Smooth muscle cell (in vitro differentiated cells): ENCODE measurements around the gene TSGA10IP. TPM values are rescaled to one million over a fixed set of nuclear protein-coding genes. Genes with fewer than 3 reads are reported as not detected.

Source experiments
- DNase-seq: peaks from one replicate; lab custom pipeline; 2025; ENCODE audit not compliant: unreplicated experiment; lab: John Stamatoyannopoulos, UW
- H2AFZ ChIP-seq: fragments of 200-600 bp; sonication (generic); 2 replicates; pipeline ENCODE4 v1.6.0; 2016; ENCODE audit warnings: antibody characterized with exemption, low read depth, mild to moderate bottlenecking
- H3F3A ChIP-seq: fragments of 200-600 bp; sonication (generic); 2 replicates; pipeline ENCODE4 v1.6.0; 2017; ENCODE audit warnings: antibody characterized with exemption, low read depth
- H3K27ac ChIP-seq: fragments of 200-600 bp; sonication (generic); 2 replicates; pipeline ENCODE4 v1.5.1; 2016; ENCODE audit warnings: low read depth, mild to moderate bottlenecking
- H3K27me3 ChIP-seq: fragments of 200-600 bp; sonication (generic); 2 replicates; pipeline ENCODE4 v1.6.1; 2016; ENCODE audit warnings: low read depth, mild to moderate bottlenecking
- H3K36me3 ChIP-seq: fragments of 200-600 bp; sonication (generic); 2 replicates; pipeline ENCODE4 v1.5.1; 2016; ENCODE audit warnings: low read depth
- H3K4me1 ChIP-seq: fragments of 200-600 bp; sonication (generic); 2 replicates; pipeline ENCODE4 v1.5.1; 2016; ENCODE audit warnings: low read depth
- H3K4me2 ChIP-seq: fragments of 200-600 bp; sonication (generic); 2 replicates; pipeline ENCODE4 v1.6.0; 2016; ENCODE audit warnings: mild to moderate bottlenecking
- H3K4me3 ChIP-seq: fragments of 200-600 bp; sonication (generic); 2 replicates; pipeline ENCODE4 v1.5.1; 2016; ENCODE audit warnings: mild to moderate bottlenecking
- H3K79me2 ChIP-seq: fragments of 200-600 bp; sonication (generic); 2 replicates; pipeline ENCODE4 v1.6.0; 2016; ENCODE audit warnings: low read depth, mild to moderate bottlenecking
- H3K9ac ChIP-seq: fragments of 200-600 bp; sonication (generic); 2 replicates; pipeline ENCODE4 v1.6.0; 2016; ENCODE audit warnings: low read depth
- H3K9me3 ChIP-seq: fragments of 200-600 bp; sonication (generic); replicated peaks from 2 replicates; pipeline ENCODE4 v1.5.1; 2016; ENCODE audit warnings: low read depth
- H4K20me1 ChIP-seq: fragments of 200-600 bp; sonication (generic); 2 replicates; pipeline ENCODE4 v1.6.0; 2016; ENCODE audit warnings: low read depth
- CTCF ChIP-seq: fragments of 200-600 bp; sonication (generic); IDR thresholded peaks from 2 replicates; pipeline ENCODE4 v1.5.1; 2017; ENCODE audit warnings: borderline replicate concordance, mild to moderate bottlenecking, antibody characterized with exemption; ENCODE audit not compliant: insufficient read depth, poor library complexity, severe bottlenecking
- WGBS: methylation state at CpG from one replicate; pipeline ENCODE4 v1.1.7; 2016; ENCODE audit warnings: low lambda C conversion rate; 5-methylcytosine and 5-hydroxymethylcytosine counted together
- polyA plus RNA-seq: library from polyadenylated mRNA; unstranded; fragments of >200 nt; fragmentation: Nextera tagmentation; extraction: Ambion mirVana; gene quantifications from 2 replicates; pipeline ENCODE4 v1.2.1, GENCODE V29; 2016
- total RNA-seq: library from RNA; depleted of rRNA; stranded (reverse); fragments of >200 nt; gene quantifications from 2 replicates; pipeline ENCODE4 v1.2.3, GENCODE V29; 2014

The TSGA10IP gene
- total and polyA plus RNA-seq, 2 experiments from 2014 or later = 0.27 to 1.5 TPM

GRCh38 chr11:66007201-66007634, 61.9 kb downstream of the TSGA10IP start:
- no peak overlapping the region for H3K4me3 ChIP-seq
- no peak overlapping the region for H3K9ac ChIP-seq
- no peak overlapping the region for H2AFZ ChIP-seq
- peaks cover 9% of the 10 kb centered on the region for H3F3A ChIP-seq
- H3K4me1 ChIP-seq = peaks cover 21% of the 10 kb centered on the region
- H4K20me1 ChIP-seq = no peaks in the 10 kb centered on the region
- no peak for DNase-seq
- peak overlapping the region; percentile 33 for H3K4me2 ChIP-seq
- 54% methylated on average over 5 of the region's 5 CpGs for WGBS
- H3K27ac ChIP-seq = peak overlapping the region; percentile 51
- H3K27me3 ChIP-seq = peaks cover 10% of the 10 kb centered on the region
- no peaks in the 10 kb centered on the region for H3K36me3 ChIP-seq
- H3K79me2 ChIP-seq = peaks cover 8% of the 10 kb centered on the region
- no peaks in the 10 kb centered on the region for H3K9me3 ChIP-seq
- TF ChIP-seq CTCF = no peak

- Histone ChIP-seq H3K4me2 (no peak overlapping the region), H3K9me3 (no peaks in the 10 kb centered on the region), H3K4me1 (peaks cover 17% of the 10 kb centered on the region), H3K27ac (no peak overlapping the region), H3K36me3 (no peaks in the 10 kb centered on the region), H2AFZ (no peak overlapping the region), H3K79me2 (peaks cover 6% of the 10 kb centered on the region), H3K9ac (no peak overlapping the region), H3F3A (peaks cover 9% of the 10 kb centered on the region), H3K27me3 (peaks cover 14% of the 10 kb centered on the region), H3K4me3 (no peak overlapping the region), H4K20me1 (no peaks in the 10 kb centered on the region)
- no peak for TF ChIP-seq CTCF
- WGBS = 92% methylated on average over 2 of the region's 2 CpGs
- DNase-seq = no peak
Observed at GRCh38 chr11:66008095-66008467, 62.8 kb downstream of the TSGA10IP start.

GRCh38 chr11:66008468-66009101, 63.3 kb downstream of the TSGA10IP start:
- H3K9me3 ChIP-seq = no peaks in the 10 kb centered on the region
- 66% methylated on average over 10 of the region's 10 CpGs for WGBS
- H3K4me2 ChIP-seq = no peak overlapping the region
- H3K4me1 ChIP-seq = peaks cover 12% of the 10 kb centered on the region
- H3K27ac ChIP-seq = no peak overlapping the region
- H3F3A ChIP-seq = peaks cover 9% of the 10 kb centered on the region
- peaks cover 1% of the 10 kb centered on the region for H3K79me2 ChIP-seq
- H4K20me1 ChIP-seq = no peaks in the 10 kb centered on the region
- H3K9ac ChIP-seq = no peak overlapping the region
- no peak for DNase-seq
- no peak for TF ChIP-seq CTCF
- H3K27me3 ChIP-seq = peaks cover 14% of the 10 kb centered on the region
- no peak overlapping the region for H3K4me3 ChIP-seq
- no peaks in the 10 kb centered on the region for H3K36me3 ChIP-seq
- no peak overlapping the region for H2AFZ ChIP-seq

Other genes with a start within 250 kb of the TSGA10IP start
- 37.0 and 40.1 TPM in 2 replicates for gene KAT5, start 233.2 kb upstream of the TSGA10IP start, total RNA-seq
- gene KAT5, start 233.2 kb upstream of the TSGA10IP start, polyA plus RNA-seq = 38.8 and 45.1 TPM in 2 replicates
- 20.9 and 30.0 TPM in 2 replicates for gene RNASEH2C, start 224.7 kb upstream of the TSGA10IP start, total RNA-seq
- gene RNASEH2C, start 224.7 kb upstream of the TSGA10IP start, polyA plus RNA-seq = 51.7 and 56.8 TPM in 2 replicates
- 5.4 and 6.2 TPM in 2 replicates for gene AP5B1, start 164.5 kb upstream of the TSGA10IP start, total RNA-seq
- gene AP5B1, start 164.5 kb upstream of the TSGA10IP start, polyA plus RNA-seq = 7.7 and 11.6 TPM in 2 replicates
- gene OVOL1, start 158.4 kb upstream of the TSGA10IP start, total RNA-seq = 7.8 and 8.3 TPM in 2 replicates
- gene OVOL1, start 158.4 kb upstream of the TSGA10IP start, polyA plus RNA-seq = 3.1 and 16.8 TPM in 2 replicates
- gene SNX32, start 111.5 kb upstream of the TSGA10IP start, total RNA-seq = 0.63 and 1.2 TPM in 2 replicates
- 1.1 and 3.3 TPM in 2 replicates for gene SNX32, start 111.5 kb upstream of the TSGA10IP start, polyA plus RNA-seq
- 1,233 and 1,255 TPM in 2 replicates for gene CFL1, start 87.3 kb upstream of the TSGA10IP start, total RNA-seq
- 3,052 and 3,080 TPM in 2 replicates for gene CFL1, start 87.3 kb upstream of the TSGA10IP start, polyA plus RNA-seq
- 21.7 and 35.1 TPM in 2 replicates for gene MUS81, start 85.0 kb upstream of the TSGA10IP start, total RNA-seq
- 39.6 and 61.1 TPM in 2 replicates for gene MUS81, start 85.0 kb upstream of the TSGA10IP start, polyA plus RNA-seq
- 99.7 and 103 TPM in 2 replicates for gene EFEMP2, start 72.7 kb upstream of the TSGA10IP start, total RNA-seq
- gene EFEMP2, start 72.7 kb upstream of the TSGA10IP start, polyA plus RNA-seq = 328 and 362 TPM in 2 replicates
- gene CTSW, start 65.6 kb upstream of the TSGA10IP start, total RNA-seq = not detected in 2 replicates
- 0.52 TPM in 1 of 2 replicates, not detected in the other for gene CTSW, start 65.6 kb upstream of the TSGA10IP start, polyA plus RNA-seq
- 109 and 118 TPM in 2 replicates for gene FIBP, start 57.0 kb upstream of the TSGA10IP start, total RNA-seq
- gene FIBP, start 57.0 kb upstream of the TSGA10IP start, polyA plus RNA-seq = 111 and 114 TPM in 2 replicates
- 15.7 and 19.5 TPM in 2 replicates for gene CCDC85B, start 54.8 kb upstream of the TSGA10IP start, total RNA-seq
- gene CCDC85B, start 54.8 kb upstream of the TSGA10IP start, polyA plus RNA-seq = 55.7 and 80.4 TPM in 2 replicates
- gene FOSL1, start 45.1 kb upstream of the TSGA10IP start, total RNA-seq = 12.5 and 15.8 TPM in 2 replicates
- gene FOSL1, start 45.1 kb upstream of the TSGA10IP start, polyA plus RNA-seq = 26.1 and 49.8 TPM in 2 replicates
- 32.0 and 41.2 TPM in 2 replicates for gene C11orf68, start 26.4 kb upstream of the TSGA10IP start, total RNA-seq
- 90.8 and 99.5 TPM in 2 replicates for gene C11orf68, start 26.4 kb upstream of the TSGA10IP start, polyA plus RNA-seq
- 73.9 and 79.3 TPM in 2 replicates for gene DRAP1, start 26.1 kb upstream of the TSGA10IP start, total RNA-seq
- 276 and 278 TPM in 2 replicates for gene DRAP1, start 26.1 kb upstream of the TSGA10IP start, polyA plus RNA-seq
- gene SART1, start 16.3 kb downstream of the TSGA10IP start, total RNA-seq = 13.0 and 22.5 TPM in 2 replicates
- 61.4 and 62.5 TPM in 2 replicates for gene SART1, start 16.3 kb downstream of the TSGA10IP start, polyA plus RNA-seq
- gene EIF1AD, start 56.7 kb downstream of the TSGA10IP start, total RNA-seq = 29.3 and 32.0 TPM in 2 replicates
- gene EIF1AD, start 56.7 kb downstream of the TSGA10IP start, polyA plus RNA-seq = 26.6 and 29.3 TPM in 2 replicates
- gene BANF1, start 57.0 kb downstream of the TSGA10IP start, total RNA-seq = 42.9 and 61.7 TPM in 2 replicates
- gene BANF1, start 57.0 kb downstream of the TSGA10IP start, polyA plus RNA-seq = 269 and 274 TPM in 2 replicates
- 54.1 and 97.0 TPM in 2 replicates for gene CST6, start 66.5 kb downstream of the TSGA10IP start, total RNA-seq
- gene CST6, start 66.5 kb downstream of the TSGA10IP start, polyA plus RNA-seq = 37.6 and 118 TPM in 2 replicates
- gene CATSPER1, start 81.0 kb downstream of the TSGA10IP start, total RNA-seq = not detected in 2 replicates
- gene CATSPER1, start 81.0 kb downstream of the TSGA10IP start, polyA plus RNA-seq = 0.55 and 1.7 TPM in 2 replicates
- gene GAL3ST3, start 103.7 kb downstream of the TSGA10IP start, total RNA-seq = 0.27 TPM in 1 of 2 replicates, not detected in the other
- gene GAL3ST3, start 103.7 kb downstream of the TSGA10IP start, polyA plus RNA-seq = 0.23 TPM in 1 of 2 replicates, not detected in the other
- 104 and 125 TPM in 2 replicates for gene SF3B2, start 106.9 kb downstream of the TSGA10IP start, total RNA-seq
- gene SF3B2, start 106.9 kb downstream of the TSGA10IP start, polyA plus RNA-seq = 182 and 203 TPM in 2 replicates
- 48.0 and 87.6 TPM in 2 replicates for gene PACS1, start 124.8 kb downstream of the TSGA10IP start, total RNA-seq
- gene PACS1, start 124.8 kb downstream of the TSGA10IP start, polyA plus RNA-seq = 139 and 140 TPM in 2 replicates